Kidney tubule cell (primary cell): ENCODE measurements around the gene NFKB2.

ENCODE experiments used
- DNase-seq: peaks from one replicate; pipeline ENCODE4 v3.0.0-alpha.2; 2018; ENCODE audit warnings: low spot score

The NFKB2 gene

DNA sequence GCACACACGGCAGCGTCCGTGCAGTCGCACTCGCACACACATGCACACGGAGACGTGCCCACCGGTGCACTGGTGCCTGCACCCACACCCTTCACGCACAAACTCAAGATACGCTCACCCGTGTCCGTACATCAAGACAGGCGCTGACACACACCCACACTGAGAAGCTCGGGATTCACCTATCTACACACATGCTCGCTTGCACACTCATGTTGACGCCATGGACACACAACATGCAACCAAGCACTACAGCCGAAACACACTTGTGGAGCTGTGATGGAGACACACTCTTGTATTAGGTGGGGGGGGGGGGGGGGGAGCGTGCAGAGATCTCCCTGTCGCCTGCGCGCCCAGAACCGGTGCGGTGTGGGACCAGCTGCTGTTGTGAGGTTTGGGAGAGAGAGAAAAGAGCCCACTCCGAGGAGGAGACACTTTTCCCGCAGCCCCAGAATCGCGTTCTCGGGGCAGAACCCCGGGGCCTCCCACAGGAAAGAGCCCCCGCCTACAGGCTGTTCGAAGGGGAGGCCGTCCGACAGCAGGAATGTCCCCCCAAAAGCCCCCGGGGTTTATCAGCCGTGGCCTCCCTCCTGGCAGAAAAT lies 605 bp upstream of the NFKB2 start:
- no peak for DNase-seq

GRCh38 chr10:102396317-102396650 lies 779 bp downstream of the NFKB2 start:
- DNase-seq, result no peak

DNA sequence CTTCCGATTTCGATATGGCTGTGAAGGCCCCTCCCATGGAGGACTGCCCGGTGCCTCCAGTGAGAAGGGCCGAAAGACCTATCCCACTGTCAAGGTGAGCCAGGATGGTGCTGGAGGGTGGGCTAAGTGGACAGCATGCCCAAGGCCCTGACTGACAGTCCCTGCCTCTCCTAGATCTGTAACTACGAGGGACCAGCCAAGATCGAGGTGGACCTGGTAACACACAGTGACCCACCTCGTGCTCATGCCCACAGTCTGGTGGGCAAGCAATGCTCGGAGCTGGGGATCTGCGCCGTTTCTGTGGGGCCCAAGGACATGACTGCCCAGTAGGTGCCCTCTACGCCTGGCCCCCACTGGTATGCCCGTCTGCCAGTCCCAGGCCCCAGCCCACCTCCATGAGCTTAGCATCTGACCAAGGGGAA lies 1.2 kb downstream of the NFKB2 start:
- DNase-seq, result no peak

DNA sequence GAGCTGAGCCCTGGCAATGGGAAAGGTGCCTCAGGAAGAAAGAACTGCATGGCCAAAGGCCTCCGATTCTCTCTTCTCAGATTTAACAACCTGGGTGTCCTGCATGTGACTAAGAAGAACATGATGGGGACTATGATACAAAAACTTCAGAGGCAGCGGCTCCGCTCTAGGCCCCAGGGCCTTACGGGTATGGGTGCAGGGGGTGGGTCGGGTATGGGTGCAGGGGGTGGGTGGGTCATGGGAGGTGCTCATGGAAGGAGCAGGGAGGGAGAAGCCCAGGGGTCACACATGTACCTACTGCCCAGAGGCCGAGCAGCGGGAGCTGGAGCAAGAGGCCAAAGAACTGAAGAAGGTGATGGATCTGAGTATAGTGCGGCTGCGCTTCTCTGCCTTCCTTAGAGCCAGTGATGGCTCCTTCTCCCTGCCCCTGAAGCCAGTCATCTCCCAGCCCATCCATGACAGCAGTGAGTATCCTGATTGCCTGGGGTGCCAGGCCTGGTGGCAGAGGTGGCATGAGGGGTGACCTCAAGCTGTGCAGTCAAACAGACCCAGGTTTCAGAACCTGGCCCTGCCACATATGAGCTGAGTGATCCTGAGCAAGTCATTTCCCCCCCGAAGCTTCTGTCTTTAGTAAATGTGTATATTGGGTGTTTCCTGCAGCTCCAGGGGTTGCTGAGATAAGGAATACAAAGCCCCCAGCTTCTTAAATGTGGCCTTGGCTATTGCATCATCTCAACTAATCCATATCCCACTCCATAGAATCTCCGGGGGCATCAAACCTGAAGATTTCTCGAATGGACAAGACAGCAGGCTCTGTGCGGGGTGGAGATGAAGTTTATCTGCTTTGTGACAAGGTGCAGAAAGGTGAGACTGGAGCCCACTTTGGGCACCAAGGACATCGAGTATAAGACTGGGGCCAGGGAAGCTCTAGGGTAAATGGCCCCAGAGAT lies 2.0 kb downstream of the NFKB2 start:
- no peak for DNase-seq

GRCh38 chr10:102398172-102399020 lies 2.9 kb downstream of the NFKB2 start:
- no peak for DNase-seq

DNA sequence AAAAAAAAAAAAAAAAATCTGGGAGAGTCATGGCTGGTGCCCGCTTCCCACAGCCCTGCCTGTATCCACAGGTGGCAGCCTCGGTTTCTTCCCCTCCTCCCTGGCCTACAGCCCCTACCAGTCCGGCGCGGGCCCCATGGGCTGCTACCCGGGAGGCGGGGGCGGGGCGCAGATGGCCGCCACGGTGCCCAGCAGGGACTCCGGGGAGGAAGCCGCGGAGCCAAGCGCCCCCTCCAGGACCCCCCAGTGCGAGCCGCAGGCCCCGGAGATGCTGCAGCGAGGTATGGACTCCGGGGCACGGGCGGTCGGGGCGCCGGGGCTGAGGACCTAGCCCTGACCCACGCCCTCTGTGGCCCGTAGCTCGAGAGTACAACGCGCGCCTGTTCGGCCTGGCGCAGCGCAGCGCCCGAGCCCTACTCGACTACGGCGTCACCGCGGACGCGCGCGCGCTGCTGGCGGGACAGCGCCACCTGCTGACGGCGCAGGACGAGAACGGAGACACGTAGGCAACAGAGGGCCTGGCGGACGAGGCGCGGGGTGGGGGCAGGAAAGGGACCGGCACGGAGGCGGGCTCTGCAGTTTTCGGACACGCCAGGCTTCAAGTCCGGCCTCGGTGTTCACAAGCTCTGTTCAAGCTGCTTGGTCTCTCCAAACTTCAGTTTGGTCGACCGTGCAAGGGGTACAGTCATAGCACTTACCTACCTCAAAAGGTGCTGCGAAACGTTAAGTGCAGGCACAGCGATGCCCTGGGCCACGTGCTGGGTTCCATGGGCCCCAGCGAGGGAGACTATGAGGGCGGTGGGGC lies 3.9 kb downstream of the NFKB2 start:
- DNase-seq, result peak; percentile 87

- DNase-seq, result no peak
These were observed 4.6 kb downstream of the NFKB2 start for GRCh38 chr10:102400076-102400475.

DNA sequence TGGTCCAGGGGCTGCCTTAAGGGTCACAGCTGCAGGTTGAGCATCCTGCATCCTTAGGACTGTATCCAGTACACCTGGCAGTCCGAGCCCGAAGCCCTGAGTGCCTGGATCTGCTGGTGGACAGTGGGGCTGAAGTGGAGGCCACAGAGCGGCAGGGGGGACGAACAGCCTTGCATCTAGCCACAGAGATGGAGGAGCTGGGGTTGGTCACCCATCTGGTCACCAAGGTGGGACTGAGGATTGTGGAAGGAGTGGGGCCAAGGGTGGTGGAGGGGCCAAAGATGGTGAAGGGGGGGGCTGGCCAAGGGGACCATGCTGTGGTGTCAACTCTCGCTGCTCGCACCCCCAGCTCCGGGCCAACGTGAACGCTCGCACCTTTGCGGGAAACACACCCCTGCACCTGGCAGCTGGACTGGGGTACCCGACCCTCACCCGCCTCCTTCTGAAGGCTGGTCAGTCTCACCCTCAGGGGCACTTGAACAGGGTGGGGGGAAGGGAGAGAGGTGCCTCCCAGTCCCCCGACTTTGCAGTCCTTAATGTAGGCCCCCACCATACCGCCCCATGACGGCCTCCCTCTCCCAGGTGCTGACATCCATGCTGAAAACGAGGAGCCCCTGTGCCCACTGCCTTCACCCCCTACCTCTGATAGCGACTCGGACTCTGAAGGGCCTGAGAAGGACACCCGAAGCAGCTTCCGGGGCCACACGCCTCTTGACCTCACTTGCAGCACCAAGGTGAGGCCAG lies 5.3 kb downstream of the NFKB2 start:
- no peak for DNase-seq

DNA sequence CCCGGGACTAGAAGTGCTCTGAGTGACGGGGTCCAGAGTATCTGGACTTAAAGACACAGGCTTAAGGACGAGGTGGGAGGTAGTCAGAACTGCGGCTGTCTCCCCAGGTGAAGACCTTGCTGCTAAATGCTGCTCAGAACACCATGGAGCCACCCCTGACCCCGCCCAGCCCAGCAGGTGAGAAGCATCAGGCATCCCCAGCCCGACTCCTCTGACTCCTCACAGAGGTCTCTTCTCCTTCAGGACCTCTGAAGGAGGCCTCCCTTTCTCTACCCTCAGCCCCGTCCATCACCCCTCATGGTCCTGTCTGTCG lies 5.8 kb downstream of the NFKB2 start:
- no peak for DNase-seq

DNA sequence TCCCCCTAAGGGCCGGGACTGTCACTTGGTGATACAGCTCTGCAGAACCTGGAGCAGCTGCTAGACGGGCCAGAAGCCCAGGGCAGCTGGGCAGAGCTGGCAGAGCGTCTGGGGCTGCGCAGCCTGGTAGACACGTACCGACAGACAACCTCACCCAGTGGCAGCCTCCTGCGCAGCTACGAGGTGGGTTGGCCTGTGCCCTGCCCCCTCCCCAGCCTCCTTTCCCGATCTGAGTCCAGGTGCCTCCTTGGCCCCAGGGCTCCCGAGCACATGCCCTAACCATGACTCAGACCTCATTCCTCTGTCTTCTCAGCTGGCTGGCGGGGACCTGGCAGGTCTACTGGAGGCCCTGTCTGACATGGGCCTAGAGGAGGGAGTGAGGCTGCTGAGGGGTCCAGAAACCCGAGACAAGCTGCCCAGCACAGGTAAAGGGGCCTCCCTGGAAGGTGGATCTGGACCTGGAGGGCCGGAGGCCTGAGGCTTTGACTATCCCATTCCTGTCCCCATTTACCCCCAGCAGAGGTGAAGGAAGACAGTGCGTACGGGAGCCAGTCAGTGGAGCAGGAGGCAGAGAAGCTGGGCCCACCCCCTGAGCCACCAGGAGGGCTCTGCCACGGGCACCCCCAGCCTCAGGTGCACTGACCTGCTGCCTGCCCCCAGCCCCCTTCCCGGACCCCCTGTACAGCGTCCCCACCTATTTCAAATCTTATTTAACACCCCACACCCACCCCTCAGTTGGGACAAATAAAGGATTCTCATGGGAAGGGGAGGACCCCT lies 6.4 kb downstream of the NFKB2 start:
- peak; percentile 85 for DNase-seq

- DNase-seq, result no peak
These were observed 7.0 kb downstream of the NFKB2 start for GRCh38 chr10:102402512-102402896.

DNA sequence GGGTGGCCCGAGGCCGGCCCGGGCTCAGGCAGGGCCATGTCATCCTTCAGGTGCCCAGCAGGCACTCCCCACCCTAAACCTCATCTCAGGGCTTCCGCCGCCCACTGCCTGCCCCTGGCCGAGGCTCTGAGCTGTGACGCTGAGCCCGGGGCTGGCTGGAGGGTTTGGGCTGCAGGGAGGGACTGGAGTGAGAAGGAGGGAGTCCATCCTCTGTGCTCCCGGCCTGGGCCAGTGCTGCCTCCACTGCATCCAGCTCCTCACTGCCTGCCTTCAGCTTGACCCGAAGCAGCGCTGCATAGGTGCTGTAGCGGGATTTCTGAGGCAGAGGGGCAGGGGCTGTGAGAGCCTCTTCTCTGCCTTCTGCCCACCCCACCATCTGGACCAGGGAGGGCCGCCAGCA lies 7.6 kb downstream of the NFKB2 start:
- no peak for DNase-seq

- no peak for DNase-seq
These were observed 9.0 kb downstream of the NFKB2 start for GRCh38 chr10:102404361-102405107.

GRCh38 chr10:102405108-102405571 lies 9.6 kb downstream of the NFKB2 start:
- DNase-seq, result no peak

GRCh38 chr10:102405632-102406031 lies 10.1 kb downstream of the NFKB2 start:
- no peak for DNase-seq

GRCh38 chr10:102406815-102407214 lies 11.3 kb downstream of the NFKB2 start:
- no peak for DNase-seq

- no peak for DNase-seq
These were observed 12.1 kb downstream of the NFKB2 start for GRCh38 chr10:102407425-102408130.

DNA sequence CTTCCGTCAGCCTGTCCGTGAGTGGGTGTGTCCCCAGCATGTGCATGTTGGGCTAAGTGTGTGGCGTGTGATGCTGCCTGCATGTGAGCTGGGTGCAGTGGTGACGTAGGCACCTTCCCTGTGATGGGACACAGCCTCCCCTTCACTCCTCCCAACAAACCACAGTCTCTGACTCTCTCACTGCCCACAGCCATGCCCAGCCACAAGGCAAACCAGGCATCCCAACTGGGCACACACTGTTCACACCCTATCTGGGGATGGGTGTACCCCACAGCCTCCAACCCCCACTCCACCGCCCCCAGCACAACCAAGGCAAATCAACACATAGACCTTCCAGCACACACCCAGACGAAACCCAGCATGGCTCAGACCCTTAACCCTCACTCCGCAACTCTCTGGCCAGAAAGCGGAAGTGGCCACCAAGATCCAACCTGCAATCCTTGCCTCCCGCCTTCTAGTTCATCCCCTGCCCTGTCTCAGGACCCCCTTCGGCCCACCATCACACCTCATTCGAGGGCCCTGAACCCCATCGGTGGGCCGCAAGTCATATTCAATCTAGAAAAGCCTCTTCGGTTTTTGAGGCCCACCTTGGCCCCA lies 12.7 kb downstream of the NFKB2 start:
- no peak for DNase-seq
